SKM-1 (cell line): ENCODE measurements around the gene MAP2K2.
A peak's percentile ranks its signal among the peaks of the same experiment; 100 is the strongest.

Experiments
- DNase-seq: peaks from one replicate; lab custom pipeline; 2025; ENCODE audit not compliant: unreplicated experiment; lab: John Stamatoyannopoulos, UW

Gene MAP2K2

DNA sequence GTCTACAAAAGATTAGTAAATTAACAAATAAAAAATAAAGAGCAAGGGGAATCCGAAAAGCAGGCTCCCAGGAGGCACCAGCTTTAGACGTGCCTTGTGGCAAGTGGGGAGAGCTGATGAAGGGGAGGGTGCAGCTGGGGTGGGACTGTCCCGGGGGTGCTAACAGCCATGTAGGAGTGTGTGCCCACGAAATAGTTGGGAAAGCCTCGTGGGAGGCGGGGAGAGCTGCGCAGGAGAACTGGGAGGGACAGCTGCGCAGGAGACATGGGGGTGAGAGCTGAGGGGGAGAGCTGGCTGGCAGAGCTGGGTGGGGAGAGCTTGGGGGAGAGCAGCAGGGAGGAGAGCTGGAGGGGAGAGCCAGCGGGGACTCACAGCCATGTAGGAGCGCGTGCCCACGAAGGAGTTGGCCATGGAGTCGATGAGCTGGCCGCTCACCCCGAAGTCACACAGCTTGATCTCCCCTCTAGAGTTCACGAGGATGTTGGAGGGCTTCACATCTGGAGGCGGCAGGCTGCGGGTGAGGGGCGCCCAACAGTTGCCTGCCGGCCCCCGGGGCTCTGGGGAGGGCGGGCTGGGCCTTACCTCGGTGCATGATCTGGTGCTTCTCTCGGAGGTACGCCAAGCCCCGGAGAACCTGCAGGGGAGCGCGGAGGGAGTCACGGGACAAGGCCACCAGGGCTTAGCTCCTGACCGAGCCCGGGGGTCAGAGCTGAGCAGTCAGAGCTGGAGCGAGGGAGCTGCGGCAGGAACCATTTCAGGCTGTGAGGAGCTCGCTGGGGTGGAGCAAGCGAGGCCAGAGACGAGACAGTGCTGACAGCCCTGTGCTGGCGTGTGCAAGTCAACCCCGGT, 23.1 kb downstream of the MAP2K2 start:
- DNase-seq = no peak

DNA sequence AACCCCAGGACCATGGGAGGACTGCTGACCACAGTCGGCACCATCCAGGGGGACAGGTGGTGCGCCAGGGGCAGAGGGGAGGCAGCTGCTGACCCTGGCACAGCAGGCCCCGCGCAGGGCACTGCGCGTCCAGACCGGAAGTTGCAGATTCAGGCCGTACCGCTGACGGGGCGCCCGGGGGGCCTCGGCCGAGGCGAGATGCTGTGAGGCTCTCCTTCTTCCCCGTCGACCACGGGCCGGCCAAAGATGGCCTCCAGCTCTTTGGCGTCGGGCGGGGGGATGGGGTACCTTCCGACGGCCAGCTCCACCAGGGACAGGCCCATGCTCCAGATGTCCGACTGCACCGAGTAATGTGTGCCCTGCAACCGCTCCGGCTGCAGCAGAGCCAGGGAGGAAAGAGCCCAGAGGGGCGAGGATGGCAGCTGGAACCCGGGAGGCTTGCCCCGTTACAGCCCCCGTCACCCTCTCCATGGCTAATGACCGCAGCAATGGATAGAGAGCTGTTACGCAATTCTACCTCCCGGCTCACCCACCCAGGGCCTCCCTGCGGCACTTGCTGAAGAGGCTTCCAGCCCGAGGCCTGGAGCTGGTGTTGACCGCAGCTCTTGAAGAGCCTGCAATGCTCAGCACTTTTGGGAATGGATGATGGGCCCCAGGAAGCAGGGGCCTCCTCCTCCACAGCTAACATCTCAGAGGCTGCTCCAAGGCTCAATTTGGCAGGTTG, 24.7 kb downstream of the MAP2K2 start:
- DNase-seq = no peak

DNA sequence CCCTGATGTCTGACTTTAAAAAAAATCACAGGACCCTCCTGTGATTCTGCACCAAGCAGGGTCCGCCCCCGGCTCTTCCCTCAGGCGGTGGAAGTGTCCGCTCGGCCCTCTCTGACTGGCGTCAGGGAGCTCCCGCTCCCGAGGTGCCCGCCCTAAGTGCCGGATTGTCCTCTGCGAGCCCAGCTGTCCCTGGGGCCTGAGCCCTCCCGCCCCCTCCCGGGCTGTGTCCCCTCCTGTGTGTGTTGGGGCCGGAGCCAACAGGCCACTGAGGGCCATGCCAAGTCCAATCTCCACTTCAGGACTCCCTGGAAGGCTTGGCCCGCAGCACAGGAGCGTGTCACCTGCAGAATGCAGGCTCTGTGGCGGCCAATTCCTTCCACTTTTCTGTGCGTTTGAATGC, 25.4 kb downstream of the MAP2K2 start:
- DNase-seq = no peak

DNA sequence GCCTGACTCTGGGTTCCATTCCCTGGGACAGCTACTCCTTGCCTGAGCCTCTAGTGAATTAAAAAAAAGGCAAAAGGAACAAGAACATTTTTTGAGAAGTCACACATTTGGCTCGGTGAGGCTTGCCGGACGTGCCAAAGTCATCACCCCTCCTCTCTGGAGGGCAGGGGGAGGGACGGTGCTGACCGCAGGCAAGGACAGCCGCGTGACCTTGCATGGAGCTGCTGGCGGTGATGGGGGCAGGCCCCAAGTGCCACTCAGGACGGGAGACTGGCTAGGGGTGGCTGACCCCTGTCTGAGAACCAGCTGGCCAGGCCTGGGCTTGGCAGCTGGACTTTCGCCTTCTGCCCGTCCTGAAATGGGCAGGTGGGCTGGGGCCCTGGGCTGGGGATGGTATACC, 26.4 kb downstream of the MAP2K2 start:
- DNase-seq = no peak

DNA sequence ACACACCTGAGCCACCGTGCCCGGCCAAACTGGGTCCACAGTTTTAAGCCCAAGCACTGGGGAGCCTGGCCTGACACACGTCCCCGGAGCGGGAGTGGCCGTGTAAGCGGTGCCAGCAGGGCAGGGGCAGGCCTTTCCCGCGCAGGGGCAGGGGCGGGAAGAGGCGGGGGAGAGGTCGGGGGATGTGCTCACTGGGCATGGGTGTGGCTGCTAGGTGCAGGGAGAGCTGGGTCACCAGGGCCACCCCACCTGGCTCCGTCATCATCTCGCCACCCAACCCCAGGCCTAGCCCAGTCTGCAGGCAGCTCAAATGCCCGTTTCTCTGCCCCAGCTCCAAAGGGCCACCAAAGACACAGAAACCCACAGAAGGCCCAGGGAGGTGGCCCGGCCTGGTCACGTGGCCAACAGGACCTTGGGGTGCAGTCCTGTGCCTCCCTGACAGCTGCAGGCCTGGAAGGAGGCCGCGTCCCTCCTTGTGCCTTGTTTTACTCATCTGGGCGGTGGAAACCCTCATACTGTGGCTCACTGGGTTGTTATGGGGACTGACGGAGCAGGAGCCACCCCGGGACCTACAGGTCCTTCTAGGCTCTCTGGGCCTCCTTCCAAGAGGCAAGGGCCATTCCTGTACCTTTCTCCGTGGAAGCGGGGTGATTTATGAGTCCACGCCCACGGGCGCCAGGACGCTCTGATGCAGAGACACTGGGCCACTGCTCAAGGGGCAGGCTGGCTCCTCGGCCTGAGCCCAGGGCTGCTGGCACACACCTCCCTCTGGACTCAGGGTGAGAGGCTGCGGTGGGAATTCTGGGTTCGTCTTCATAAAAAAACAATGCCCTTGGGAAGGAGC, 27.7 kb downstream of the MAP2K2 start:
- DNase-seq = no peak

DNA sequence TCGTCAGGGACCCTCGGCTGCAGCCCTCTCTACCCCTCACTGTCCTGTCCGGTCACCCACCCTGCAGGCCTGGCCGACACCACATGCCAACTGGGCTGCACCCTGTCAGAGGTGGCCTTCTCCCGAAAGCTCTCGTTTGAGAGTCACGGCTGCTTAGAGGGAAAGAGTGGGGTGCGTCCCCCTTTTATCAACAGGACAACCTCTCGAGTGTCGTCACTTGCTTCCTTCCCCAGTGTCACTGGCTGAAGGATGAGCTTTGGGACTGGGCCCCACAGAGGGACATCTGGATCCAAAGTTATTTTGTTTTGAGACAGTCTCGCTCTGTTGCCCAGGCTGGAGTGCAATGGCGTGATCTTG, 28.5 kb downstream of the MAP2K2 start:
- DNase-seq = no peak

DNA sequence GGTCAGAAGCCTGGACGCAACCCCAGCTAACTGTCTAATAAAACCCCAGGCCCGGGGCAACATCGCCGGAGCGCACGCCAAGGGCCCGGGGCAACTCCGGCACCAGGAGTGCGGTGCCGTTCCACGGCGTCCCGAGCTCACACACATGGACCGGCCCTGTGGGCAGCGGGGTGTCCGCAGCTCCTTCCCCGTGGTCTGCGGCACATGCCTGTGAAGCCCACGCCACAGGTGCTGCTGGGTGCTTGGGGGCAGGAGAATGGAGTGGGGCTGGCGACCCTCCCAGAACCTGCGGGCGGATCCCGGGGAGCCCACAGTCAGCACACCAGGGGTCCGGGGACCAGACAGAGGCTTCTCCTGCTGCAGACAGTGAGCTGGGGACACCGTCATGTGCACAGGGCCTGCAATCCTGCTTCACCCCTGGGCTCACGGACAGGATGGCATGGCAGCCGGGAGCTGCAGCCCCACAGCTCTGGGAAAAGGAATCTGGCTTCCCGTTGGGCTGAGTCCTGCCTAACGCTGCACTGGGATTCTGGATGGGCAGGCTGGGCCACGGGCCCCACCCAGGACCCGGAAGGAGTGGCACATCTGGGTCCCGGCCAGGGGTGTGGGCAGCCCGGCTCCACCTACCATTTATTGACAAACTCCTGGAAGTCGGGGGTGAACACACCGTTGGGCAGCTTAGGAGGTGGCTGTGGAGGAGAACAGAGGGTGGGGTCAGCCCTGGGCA, 29.0 kb downstream of the MAP2K2 start:
- no peak for DNase-seq

DNA sequence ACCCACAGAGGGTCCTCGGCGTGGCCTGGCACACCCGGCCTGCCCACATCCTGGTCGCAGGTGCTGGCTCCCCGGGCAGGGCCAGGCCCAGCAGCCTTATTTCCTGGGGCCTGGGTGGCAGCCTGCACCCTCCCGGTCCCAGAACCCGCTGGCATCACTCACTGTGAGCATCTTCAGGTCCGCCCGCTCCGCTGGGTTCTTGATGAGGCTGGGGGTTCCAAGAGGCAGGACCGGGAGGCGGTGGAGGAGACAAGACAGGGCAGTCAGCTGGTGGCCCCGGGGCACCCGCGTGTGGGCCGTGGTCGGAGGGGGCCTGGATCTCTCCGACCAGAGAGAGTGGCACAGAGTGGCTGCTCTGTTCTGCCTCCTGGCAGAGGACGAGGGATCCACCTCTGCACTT, 29.6 kb downstream of the MAP2K2 start:
- DNase-seq = no peak

DNA sequence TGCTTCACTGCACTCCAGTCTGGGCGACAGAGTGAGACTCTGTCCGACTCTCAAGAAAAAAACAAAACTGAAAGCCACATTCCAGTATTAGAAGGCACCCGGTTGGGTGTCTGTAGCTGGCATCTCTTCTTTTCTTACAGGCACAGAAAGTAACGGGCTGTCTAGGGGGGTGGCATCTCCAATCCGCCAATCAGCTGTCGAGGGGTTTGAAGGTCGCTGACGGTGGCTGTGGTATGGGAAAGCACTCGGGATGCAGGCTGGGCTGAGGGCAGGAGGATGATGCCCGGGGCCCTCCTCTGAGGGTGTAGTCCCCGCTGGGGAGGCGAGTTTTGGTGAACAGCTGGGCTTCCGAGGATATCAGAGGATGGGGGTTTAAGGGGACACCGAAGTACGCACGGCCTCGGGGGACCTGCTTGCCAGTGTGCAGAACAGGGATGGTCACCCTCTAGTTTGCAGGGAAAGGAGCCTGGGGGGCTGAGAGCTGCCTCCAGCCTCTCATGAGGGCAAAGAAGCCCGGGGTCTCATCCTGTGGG, 30.2 kb downstream of the MAP2K2 start:
- DNase-seq = no peak

DNA sequence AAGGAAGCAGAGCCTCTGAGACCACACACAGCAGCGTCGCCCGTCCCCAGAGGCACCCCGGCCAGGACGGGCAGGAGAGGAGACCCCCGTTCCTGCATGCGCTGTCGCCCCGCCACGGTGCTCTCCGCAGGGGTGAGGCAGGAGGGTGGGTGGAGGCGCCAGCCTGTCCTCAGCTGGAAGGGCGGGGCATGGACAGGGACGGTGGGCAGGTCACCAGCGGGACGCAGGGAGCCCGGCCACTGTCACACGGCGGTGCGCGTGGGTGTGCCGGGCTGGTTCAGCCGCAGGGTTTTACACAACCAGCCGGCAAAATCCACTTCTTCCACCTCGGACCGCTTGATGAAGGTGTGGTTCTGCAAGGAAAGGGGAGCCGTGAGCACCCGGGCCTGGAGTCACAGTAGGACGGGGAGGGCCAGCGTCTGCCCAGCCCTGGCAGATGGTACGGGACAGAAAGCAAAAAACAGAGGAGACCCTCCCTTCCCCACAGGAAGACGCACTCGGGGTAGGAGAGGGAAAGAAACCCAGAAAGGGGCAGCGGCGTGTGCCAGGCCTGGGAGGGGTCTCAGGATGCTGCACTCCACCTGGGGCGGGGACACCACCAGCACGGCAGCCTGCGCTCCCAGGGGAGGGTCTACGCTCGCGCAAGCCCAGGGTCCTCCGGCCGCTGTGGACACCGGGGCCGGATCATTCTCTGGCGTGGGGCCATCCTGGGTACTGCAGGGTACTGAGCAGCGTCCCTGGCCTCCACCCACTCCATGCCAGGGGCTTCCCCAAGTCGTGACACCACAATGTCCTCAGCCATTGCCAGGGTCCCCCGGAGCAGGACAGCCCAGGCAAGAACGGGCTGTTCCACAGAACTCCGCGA, 33.3 kb downstream of the MAP2K2 start:
- no peak for DNase-seq

DNA sequence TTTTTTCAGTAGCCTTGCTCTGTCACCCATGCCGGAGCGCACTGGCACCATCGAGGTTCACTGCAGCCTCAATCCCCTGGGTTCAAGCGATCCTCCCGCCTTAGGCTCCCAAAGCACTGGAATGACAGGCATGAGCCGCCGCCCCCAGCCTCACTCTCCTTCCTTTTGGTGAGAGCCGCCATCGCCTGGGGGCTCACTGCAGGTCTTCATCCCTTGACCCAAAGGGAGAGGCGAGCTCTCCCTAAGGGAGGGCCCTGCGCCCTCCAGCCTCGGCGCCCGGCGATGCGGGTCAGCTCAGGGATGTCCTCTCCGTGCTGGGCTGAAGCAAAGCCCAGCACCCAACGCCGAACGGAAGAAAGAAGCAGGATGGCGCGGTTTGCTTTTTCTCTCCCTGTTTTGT, 34.0 kb downstream of the MAP2K2 start:
- no peak for DNase-seq

DNA sequence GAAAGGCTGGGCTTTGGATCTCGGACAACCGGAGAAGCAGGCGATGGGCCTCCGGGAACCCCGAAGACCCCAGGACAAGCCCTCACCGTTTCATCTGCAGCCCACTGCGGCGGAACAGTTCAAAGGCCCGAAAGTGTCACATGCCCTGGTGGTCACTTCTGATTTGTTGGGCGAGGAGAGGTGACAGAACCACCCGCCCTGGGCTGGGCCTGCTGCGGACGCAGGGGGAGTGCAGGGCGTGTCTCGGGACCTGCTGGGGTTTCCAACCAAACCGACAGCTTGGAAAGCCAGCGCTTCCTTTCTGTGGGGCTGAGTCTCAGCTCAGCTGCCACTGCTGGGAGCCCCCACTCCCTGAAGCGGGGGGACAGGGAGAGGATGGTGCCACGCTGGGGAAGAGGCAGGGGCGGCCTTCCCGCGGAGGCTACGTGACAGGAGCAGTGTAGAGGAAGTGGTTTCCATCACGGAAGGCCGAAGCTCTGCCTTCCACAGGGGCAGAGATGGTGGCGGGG, 34.5 kb downstream of the MAP2K2 start:
- no peak for DNase-seq

DNA sequence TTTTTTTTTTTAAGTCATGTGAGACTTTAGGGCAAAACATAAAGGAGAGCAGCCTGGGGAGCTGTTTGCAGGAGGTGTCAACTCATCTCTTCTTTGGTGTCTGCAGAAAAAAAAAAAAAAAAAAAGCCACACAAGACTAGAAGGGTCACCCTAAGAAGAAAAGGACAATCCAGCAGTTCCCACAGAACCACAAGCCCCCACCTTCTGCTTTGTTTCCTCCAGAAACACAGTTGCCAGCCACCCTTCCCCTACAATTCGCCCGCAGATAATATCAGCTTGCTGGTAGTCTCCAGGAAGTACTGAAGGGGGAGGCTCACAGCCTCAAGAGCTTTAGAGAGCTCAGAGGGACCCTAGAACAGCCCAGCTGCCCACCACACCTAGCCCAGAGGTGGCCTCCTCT, 34.9 kb downstream of the MAP2K2 start:
- no peak for DNase-seq

DNA sequence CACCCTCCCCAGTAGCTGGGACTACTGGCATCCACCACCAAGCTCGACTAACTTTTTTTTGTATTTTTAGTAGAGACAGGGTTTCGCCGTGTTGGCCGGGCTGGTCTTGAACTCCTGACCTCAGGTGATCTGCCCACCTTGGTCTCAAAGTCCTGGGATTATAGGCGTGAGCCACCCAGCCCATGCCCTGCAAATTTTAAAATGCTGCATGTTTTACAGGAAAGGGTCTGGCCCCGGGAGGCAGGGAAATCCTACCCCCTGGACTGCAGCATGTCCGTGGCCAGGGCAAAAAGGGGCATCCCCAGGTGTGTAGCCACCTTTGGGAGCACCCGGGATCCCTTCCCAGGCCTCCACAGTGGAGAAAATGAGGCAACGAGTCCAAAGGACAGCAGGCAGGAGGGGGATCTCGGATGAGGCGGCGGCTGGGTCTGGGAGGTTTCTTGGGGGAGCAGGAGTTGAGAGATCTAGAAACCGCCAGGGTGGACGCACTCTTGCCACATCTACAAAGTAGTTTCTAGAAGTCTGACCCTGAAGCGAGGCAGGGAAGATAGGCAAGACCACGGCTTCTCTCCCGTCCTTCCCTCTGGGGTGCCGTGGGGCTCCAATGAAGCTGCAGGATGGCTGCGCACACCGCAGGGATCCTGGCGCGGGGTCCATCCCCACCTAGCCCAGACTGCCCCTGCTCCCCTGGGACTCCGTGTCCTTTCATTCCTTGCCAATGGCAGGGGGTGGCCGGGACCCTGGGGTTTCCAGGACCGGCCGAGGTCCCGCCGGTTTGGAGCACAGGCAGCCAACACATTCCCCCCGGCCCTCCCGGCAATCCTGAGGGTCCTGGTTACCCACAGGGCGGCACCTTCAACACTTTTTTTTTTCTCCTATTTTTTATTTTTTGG, 35.9 kb downstream of the MAP2K2 start:
- DNase-seq = no peak

DNA sequence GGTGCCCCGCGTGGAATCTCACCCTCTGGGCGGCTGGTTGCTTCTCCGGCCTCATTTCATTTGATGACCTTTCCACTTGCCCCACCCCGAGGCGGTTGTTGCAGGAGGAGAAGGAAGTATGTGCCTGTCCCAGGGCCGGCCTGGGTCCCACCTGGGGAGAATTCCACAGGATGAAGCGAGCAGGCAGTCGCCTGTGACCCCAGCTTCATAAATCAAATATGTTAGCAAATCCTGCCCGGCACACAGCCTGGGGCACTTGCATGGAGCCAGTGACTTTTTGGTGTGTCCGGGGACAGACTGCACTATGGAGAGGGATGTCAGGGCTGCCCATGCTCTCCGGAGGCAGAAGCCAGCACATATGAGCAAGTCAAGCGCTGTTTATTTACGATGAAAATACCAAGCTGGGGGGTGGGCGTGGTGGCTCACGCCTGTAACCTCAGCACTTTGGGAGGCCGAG, 37.5 kb downstream of the MAP2K2 start:
- no peak for DNase-seq

DNA sequence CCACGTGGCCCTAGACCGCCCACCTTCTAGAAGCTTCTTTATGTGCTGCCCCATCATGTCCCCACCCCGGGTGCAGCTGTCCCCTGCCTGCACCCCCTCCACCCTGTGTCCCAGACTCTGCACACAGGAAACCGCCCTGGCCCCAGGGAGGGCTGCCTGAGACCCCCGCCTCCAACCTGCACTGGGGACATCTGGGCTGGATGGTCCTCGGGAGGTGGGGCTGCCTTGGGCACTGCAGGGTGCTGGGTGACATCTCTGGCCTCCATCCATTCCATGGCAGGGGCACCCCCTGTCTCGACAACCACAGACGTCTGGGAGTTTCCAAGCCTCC, 39.4 kb downstream of the MAP2K2 start:
- DNase-seq = no peak

DNA sequence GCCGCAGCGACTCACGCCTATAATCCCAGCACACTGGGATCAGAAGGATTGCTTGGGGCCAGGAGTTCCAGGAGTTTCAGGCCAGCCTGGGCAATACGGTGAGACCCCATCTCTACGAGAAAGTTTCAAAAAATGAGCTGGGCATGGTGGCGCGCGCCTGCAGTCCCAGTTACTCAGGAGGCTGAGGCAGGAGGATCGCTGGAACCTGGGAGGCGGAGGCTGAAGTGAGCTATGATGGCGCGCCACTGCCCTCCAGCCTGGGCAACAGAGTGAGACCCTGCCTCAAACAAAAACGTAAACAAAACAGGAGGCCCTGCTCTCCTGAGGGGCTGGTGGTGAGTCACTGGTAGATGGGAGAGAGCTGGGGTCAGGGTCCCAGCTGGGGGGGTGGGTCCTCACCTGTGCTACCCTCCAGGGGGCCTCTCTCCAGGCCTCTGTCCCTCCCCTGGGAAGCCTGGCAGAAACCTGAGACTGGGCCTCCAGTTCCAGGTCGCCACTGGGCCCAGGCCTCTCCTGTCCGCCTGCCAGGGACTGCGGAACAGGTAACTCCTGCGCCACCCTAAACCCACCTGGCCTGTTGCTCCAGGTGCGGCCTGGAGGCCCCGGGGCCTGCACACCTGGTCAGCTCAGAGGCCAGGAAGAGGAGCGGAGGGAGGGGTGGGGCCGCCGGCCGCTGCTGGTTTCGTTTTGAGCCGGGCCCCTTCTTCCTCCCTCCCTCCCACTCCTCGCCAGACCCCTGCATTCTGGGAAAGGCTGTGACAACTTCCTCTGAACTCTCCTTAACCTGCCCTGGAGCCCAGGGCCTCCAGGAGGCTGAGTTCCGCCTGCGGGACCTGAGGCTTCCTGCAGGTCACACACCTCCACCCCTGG, 40.0 kb downstream of the MAP2K2 start:
- peak; percentile 44 for DNase-seq

DNA sequence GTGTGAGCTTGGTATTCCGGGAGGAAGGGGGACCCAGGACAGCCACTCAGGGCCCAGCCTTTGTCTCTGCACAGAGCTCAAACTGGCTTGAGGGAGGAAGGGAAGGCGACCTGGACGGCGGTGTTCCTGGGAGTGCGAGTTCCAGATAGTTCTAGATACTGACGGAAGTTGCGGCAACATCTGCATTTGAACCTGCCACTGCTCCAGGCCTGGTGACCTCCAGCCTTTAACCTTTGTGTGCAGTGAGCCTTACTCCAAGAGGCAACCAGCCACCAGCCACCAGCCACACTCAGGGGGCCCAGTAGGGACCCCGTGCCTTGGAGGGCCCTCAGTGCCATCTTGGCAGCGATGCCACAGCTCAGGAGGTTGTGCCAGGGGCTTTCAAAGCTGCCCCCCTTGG, 41.8 kb downstream of the MAP2K2 start:
- no peak for DNase-seq
